Hematopoietic multipotent progenitor cell treated with erythropoietin and hydrocortisone succinate and interleukin-3 and kit ligand, for 8 days (in vitro differentiated cells): ENCODE results near the gene P2RX5.

Source experiments
- DNase-seq: peaks from one replicate; pipeline ENCODE4 v3.0.0-alpha.2; 2015

The P2RX5 gene

GRCh38 chr17:3678821-3679530 is 17.0 kb downstream of the P2RX5 start:
- no peak for DNase-seq

DNA sequence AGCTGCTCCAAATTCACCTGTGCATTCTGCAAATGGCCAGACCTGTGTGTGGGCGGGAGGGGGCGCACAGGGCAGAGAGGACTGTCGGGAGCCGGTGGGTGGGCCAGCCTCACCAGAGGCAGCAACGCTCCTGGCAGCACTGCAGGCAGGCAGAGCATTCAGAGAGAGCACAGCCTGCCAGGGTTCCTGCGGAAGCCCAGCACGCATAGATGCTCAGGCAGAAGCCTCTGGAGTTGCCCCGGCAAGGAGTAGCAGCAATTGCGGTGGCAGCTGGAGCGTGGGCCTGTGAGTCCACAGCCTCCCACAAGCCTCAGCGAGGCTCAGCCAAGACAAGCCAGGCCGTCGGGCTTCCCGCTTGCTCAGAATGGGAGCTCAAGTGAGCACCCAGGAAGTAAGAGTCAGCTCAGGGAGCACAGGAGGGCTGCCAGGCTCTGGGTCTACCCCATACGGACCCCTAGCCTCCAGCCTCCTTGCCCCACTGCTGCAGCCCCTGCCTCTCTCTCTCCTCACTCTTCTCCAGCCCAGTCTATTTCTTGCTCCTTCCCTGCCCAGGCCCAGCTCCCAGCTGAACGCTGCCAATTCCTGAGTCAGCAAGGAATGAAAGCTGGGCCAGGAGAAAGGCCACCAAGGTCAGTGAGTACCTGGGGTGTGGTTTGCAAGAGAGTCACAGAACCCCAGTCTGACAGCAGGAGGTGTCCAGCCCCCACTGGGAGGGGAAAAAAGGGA is 17.7 kb downstream of the P2RX5 start:
- DNase-seq = no peak

GRCh38 chr17:3675886-3676285 is 20.1 kb downstream of the P2RX5 start:
- no peak for DNase-seq

- no peak for DNase-seq
Observed at GRCh38 chr17:3672571-3672970, 23.4 kb downstream of the P2RX5 start.

GRCh38 chr17:3669548-3669947 is 26.4 kb downstream of the P2RX5 start:
- no peak for DNase-seq

- DNase-seq = no peak
Observed at GRCh38 chr17:3669085-3669347, 26.9 kb downstream of the P2RX5 start.

- peak; percentile 96 for DNase-seq
Observed at GRCh38 chr17:3668279-3669084, 27.5 kb downstream of the P2RX5 start, which contains the start of the genes EMC6 and TAX1BP3. Gene EMC6, plus strand, starts transcription at chr17:3668812. Its CDS starts 335 bp downstream, at chr17:3669147. Gene TAX1BP3, minus strand, starts transcription at chr17:3668578. Its CDS starts 52 bp downstream, at chr17:3668526.

DNA sequence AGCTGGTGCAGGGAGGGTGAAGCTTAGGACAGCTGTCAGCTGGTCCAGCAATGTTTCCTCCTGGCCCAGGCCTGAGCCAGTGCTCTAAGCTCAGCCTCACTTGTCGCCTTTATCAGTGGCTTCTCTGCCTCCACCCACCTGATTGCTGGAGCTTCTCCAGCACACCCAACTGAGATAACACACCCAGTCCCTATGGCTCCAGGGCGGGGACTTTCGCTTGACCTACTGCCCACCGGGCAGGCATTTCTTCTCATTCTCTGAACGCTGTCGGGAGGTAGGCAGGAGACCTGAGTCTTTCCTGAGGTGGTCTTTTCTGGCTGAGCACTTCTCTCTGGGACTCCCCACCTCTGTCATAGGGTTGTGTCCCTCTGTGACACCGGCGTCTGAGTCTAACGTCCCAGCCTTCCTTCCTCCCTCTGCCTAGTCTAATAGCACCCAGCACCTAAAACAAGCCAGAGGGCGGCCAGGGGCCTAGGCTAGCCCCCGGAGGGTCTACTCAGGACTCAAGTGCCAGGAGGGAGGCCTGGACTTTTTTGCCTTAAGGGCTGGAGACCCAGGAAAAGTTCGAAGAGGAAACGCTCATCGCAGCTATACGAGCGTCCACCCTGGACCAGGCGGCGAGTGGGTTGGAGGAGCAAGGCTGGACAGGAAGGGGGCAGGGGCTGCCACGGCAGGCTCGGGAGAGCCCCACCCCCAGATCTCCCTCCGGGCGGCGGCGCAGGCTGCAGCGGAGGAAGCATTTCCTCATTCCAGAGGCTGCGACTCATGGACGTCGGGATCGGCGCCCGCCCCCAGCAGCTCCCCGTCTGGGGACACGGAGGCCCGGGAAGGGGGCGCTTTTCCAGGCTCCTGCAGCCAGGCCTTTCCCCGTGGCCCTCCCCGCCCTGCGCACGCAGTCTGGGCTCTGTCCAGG is 28.3 kb downstream of the P2RX5 start:
- DNase-seq = peak; percentile 89

- DNase-seq = no peak
Observed at GRCh38 chr17:3666516-3666915, 29.4 kb downstream of the P2RX5 start.

DNA sequence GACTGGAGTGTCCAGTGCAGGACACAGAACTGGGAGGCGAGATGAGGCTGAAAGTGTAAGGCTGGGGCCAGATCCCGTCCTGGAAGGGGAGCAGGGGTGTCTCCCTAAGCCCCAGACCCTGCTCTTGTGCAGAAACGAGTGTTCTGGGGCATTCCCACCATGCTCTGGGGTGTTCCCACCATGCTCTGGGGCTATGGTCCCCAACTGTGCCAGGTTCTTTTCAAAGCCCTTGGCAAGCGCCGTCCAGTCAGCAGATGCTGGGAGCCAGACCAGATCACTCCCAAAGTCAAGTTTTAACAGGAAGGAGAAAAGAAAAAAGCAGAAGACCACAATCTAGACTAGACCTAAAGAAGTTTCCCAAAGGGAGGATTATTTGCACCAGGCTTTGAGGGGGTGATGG is 30.1 kb downstream of the P2RX5 start:
- no peak for DNase-seq

GRCh38 chr17:3663102-3664011 is 32.6 kb downstream of the P2RX5 start:
- no peak for DNase-seq

- no peak for DNase-seq
Observed at GRCh38 chr17:3660311-3660891, 35.6 kb downstream of the P2RX5 start.

- DNase-seq = no peak
Observed at GRCh38 chr17:3659541-3660111, 36.3 kb downstream of the P2RX5 start.

GRCh38 chr17:3658784-3659449 is 37.0 kb downstream of the P2RX5 start:
- no peak for DNase-seq

DNA sequence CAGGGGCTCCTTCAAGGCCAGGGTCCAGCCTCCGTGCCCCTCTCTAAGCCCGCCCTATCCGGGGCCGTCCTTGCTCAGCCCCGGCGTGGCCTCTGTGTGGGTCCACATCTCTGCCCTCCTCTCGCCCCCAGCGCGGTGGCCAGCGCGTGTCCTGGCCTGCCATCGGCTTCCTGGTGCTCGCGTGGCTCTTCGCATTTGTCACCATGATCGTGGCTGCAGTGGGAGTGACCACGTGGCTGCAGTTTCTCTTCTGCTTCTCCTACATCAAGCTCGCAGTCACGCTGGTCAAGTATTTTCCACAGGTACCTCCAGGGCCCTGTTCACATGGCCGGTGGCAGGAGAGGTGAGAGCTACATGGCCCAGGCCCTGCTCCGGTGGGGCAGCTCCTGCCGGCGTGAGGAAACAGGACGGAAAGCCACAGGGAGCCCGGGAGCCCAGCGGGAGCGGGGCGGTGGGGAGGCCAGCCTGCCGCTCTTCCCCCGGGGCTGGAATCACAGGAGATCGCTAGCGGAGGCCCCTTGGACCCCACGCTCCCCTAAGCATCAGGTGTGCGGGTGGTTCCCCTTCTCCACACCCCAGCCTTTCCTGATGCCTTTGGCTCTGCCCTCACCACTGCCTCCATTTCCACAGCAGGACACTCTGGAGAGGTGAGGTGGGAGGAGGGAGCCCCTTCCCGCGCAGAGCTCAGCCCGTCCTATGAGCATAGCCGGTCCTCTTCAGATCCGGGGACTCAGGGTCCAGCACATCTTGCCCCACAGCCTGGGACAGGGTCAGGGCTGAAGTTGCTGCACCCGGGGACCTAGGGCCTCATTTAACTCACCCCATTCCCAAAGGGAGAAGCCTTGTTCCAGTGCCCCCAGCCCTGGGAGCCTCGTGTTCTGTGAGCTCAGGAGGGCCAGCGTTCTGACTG is 37.8 kb downstream of the P2RX5 start:
- no peak for DNase-seq

GRCh38 chr17:3657588-3657869 is 38.4 kb downstream of the P2RX5 start:
- no peak for DNase-seq

DNA sequence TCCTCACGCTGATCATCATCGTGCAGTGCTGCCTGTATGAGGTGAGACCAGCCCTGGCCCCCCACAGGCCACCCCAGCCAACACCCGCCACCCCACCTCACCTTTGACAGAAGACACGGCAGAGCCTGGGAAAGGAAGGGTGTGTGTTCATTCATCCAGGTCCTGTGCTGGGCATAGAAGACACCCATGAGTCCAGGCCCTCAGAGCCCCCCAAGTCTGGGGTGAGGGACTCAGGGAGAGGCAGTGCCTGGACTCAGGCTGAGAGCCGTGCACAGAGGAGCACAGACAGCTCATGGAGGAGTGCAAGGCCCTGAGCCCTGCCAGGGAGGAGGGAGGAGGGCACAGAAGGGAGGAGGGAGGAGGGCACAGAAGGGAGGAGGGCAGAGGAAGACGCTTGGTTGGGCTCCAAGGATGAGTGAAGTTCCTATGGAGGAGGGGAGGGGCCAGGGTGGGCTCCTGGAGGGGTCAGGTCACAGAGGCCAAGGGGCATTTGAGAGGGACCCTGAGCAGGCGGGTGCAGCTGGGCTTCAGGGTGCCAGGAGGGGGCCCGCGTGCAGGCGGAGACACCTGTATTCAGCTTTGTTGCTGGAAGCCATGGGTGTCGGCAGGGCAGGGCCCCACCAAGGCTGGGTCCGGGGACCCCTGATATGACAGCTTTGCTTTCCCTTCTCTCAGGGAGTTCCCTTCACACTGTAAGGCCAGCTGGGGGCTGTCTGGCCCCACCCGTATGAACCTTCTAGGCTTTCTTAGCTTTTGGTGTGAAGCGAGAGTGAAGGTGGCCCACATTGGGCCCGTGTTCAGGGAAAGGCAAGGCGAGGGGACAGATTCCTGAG is 39.0 kb downstream of the P2RX5 start:
- no peak for DNase-seq

GRCh38 chr17:3656353-3656752 is 39.6 kb downstream of the P2RX5 start:
- DNase-seq = no peak
